CD4-positive, alpha-beta T cell treated with Interferon gamma for 1 hour (primary cell): ENCODE measurements around the gene HEBP1.

Source experiments
- DNase-seq: peaks from one replicate; pipeline ENCODE4 v3.0.0-alpha.2; 2020

Gene HEBP1

GRCh38 chr12:13023811-13024530, 23.9 kb upstream of the HEBP1 start:
- DNase-seq = no peak

- DNase-seq = no peak
Observed at GRCh38 chr12:13022851-13023271, 22.8 kb upstream of the HEBP1 start.

- no peak for DNase-seq
Observed at GRCh38 chr12:13011098-13011497, 11.0 kb upstream of the HEBP1 start.

GRCh38 chr12:13008741-13009380, 8.8 kb upstream of the HEBP1 start:
- no peak for DNase-seq

- no peak for DNase-seq
Observed at GRCh38 chr12:13007496-13008233, 7.6 kb upstream of the HEBP1 start.

GRCh38 chr12:13005649-13006048, 5.6 kb upstream of the HEBP1 start:
- DNase-seq = no peak

- DNase-seq = no peak
Observed at GRCh38 chr12:13004986-13005385, 4.9 kb upstream of the HEBP1 start.

- DNase-seq = no peak
Observed at GRCh38 chr12:13004361-13004760, 4.3 kb upstream of the HEBP1 start.

GRCh38 chr12:13002301-13003097, 2.4 kb upstream of the HEBP1 start:
- no peak for DNase-seq

- DNase-seq = no peak
Observed at GRCh38 chr12:13001775-13002040, 1.6 kb upstream of the HEBP1 start.

- peak; percentile 46 for DNase-seq
Observed at GRCh38 chr12:13000925-13001774, 1.1 kb upstream of the HEBP1 start.

- no peak for DNase-seq
Observed at GRCh38 chr12:13000616-13000924, 505 bp upstream of the HEBP1 start.

GRCh38 chr12:12999271-12999958, 650 bp downstream of the HEBP1 start:
- DNase-seq = no peak

GRCh38 chr12:12998248-12998647, 1.8 kb downstream of the HEBP1 start:
- no peak for DNase-seq

- no peak for DNase-seq
Observed at GRCh38 chr12:12997734-12998133, 2.3 kb downstream of the HEBP1 start.

GRCh38 chr12:12997156-12997555, 2.9 kb downstream of the HEBP1 start:
- no peak for DNase-seq

GRCh38 chr12:12996209-12996608, 3.9 kb downstream of the HEBP1 start:
- DNase-seq = no peak

- DNase-seq = no peak
Observed at GRCh38 chr12:12995088-12995487, 5.0 kb downstream of the HEBP1 start.

- no peak for DNase-seq
Observed at GRCh38 chr12:12993367-12993766, 6.7 kb downstream of the HEBP1 start.

GRCh38 chr12:12992418-12993130, 7.5 kb downstream of the HEBP1 start:
- DNase-seq = peak; percentile 21
